Measurements from ENCODE around the gene LRIT3. TPM values are rescaled to one million over a fixed set of nuclear protein-coding genes. Genes with fewer than 3 reads are reported as not detected.

Gene LRIT3
- polyA plus RNA-seq, 3 donors, result 0.07 TPM; not detected in 2

DNA sequence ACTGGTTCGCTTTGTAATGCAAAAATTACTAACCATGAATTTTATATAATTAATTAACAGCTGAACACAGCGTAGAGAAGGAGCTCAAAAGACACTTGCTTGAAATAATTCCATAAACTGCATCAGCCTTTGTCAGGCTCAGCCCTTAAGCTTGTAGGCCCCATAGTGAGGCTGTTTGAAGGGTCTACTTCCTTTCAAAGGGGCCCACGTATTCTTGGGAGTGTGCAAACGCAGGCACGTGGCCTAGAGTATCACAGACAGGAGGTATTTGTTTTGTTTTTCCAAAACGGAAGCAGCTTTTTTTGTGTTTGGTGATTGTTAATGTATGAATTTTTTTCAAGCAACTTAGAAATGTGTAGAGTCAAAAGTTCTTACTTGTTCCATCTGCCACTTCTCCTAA lies 39.2 kb downstream of the LRIT3 start:
- Histone ChIP-seq H3K27ac (ENCODE audit: low read depth in 1 of 2, low read length in 2 of 2) (no peak overlapping the region), H3K4me2 (replicated peaks; ENCODE audit: extremely low read depth, low read length, poor library complexity, severe bottlenecking) (no peak overlapping the region), H3K9ac (ENCODE audit: insufficient read depth, low read length, poor library complexity, severe bottlenecking) (no peak overlapping the region), H3K36me3 (replicated peaks in 1 of 2; ENCODE audit: control insufficient read depth in 1 of 2, insufficient read depth in 2 of 2, low read length in 2 of 2) (no peaks in the 10 kb centered on the region), H4K20me1 (ENCODE audit: insufficient read depth, low read length) (no peaks in the 10 kb centered on the region), H3K27me3 (ENCODE audit: control insufficient read depth in 2 of 2, insufficient read depth in 2 of 2, low read length in 2 of 2) (no peaks in the 10 kb centered on the region), H3K9me3 (replicated peaks in 1 of 2; ENCODE audit: control insufficient read depth in 1 of 2, insufficient read depth in 1 of 2, low read length in 2 of 2) (no peaks in the 10 kb centered on the region), H3K79me2 (ENCODE audit: insufficient read depth, low read length) (no peaks in the 10 kb centered on the region), H3K4me1 (ENCODE audit: control insufficient read depth in 1 of 2, insufficient read depth in 2 of 2, low read length in 2 of 2) (no peaks in the 10 kb centered on the region), H2AFZ (ENCODE audit: insufficient read depth, low read depth, low read length, poor library complexity, severe bottlenecking) (no peak overlapping the region), H3K4me3 (replicated peaks in 1 of 3; ENCODE audit: low read depth in 2 of 3, low read length in 3 of 3) (no peak overlapping the region)
- Mint-ChIP-seq H3K9me3 (no peaks in the 10 kb centered on the region), H3K4me1 (no peaks in the 10 kb centered on the region), H3K4me3 (no peak overlapping the region), H3K36me3 (no peaks in the 10 kb centered on the region), H3K27ac (no peak overlapping the region), H3K27me3 (ENCODE audit: low read depth in 3 of 3) (peaks cover 0 to 2% (median 0%) of the 10 kb centered on the region in 3 donors)
- intact Hi-C loops (cut with micrococcal nuclease), result no loop called here
- TF ChIP-seq, protein P1, sequence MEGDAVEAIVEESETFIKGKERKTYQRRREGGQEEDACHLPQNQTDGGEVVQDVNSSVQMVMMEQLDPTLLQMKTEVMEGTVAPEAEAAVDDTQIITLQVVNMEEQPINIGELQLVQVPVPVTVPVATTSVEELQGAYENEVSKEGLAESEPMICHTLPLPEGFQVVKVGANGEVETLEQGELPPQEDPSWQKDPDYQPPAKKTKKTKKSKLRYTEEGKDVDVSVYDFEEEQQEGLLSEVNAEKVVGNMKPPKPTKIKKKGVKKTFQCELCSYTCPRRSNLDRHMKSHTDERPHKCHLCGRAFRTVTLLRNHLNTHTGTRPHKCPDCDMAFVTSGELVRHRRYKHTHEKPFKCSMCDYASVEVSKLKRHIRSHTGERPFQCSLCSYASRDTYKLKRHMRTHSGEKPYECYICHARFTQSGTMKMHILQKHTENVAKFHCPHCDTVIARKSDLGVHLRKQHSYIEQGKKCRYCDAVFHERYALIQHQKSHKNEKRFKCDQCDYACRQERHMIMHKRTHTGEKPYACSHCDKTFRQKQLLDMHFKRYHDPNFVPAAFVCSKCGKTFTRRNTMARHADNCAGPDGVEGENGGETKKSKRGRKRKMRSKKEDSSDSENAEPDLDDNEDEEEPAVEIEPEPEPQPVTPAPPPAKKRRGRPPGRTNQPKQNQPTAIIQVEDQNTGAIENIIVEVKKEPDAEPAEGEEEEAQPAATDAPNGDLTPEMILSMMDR (IDR thresholded peaks at IDR 0.05), result no peak
- DNase-seq, result no peak
- 29% methylated on average over 1 of the region's 6 CpGs for WGBS (ENCODE audit: insufficient coverage)

- Histone ChIP-seq H4K20me1 (ENCODE audit: insufficient read depth, low read length) (no peaks in the 10 kb centered on the region), H3K4me3 (replicated peaks in 1 of 3; ENCODE audit: low read depth in 2 of 3, low read length in 3 of 3) (no peak overlapping the region), H3K9me3 (replicated peaks in 1 of 2; ENCODE audit: control insufficient read depth in 1 of 2, insufficient read depth in 1 of 2, low read length in 2 of 2) (no peaks in the 10 kb centered on the region), H2AFZ (ENCODE audit: insufficient read depth, low read depth, low read length, poor library complexity, severe bottlenecking) (no peak overlapping the region), H3K4me2 (replicated peaks; ENCODE audit: extremely low read depth, low read length, poor library complexity, severe bottlenecking) (no peak overlapping the region), H3K36me3 (replicated peaks in 1 of 2; ENCODE audit: control insufficient read depth in 1 of 2, insufficient read depth in 2 of 2, low read length in 2 of 2) (no peaks in the 10 kb centered on the region), H3K79me2 (ENCODE audit: insufficient read depth, low read length) (no peaks in the 10 kb centered on the region), H3K27me3 (ENCODE audit: control insufficient read depth in 2 of 2, insufficient read depth in 2 of 2, low read length in 2 of 2) (no peaks in the 10 kb centered on the region), H3K9ac (ENCODE audit: insufficient read depth, low read length, poor library complexity, severe bottlenecking) (no peak overlapping the region), H3K27ac (ENCODE audit: low read depth in 1 of 2, low read length in 2 of 2) (no peak overlapping the region), H3K4me1 (ENCODE audit: control insufficient read depth in 1 of 2, insufficient read depth in 2 of 2, low read length in 2 of 2) (no peaks in the 10 kb centered on the region)
- no peak overlapping the region for H3K4me3 Mint-ChIP-seq
- no peak overlapping the region for H3K27ac Mint-ChIP-seq
- no peaks in the 10 kb centered on the region for H3K27me3 Mint-ChIP-seq (ENCODE audit: low read depth in 3 of 3)
- intact Hi-C loops (cut with micrococcal nuclease), result no loop called here
- TF ChIP-seq, protein P1 (IDR thresholded peaks at IDR 0.05), result no peak
- no peak for DNase-seq
- H3K36me3 Mint-ChIP-seq, result no peaks in the 10 kb centered on the region
- H3K4me1 Mint-ChIP-seq, result no peaks in the 10 kb centered on the region
- peaks cover 0 to 3% (median 0%) of the 10 kb centered on the region in 7 donors for H3K9me3 Mint-ChIP-seq
Measured at GRCh38 chr4:109890076-109890475, 42.2 kb downstream of the LRIT3 start.
